ENCODE results near the gene CAMTA1.

CAMTA1 gene

GRCh38 chr1:6985549-6986276 is 200.5 kb downstream of the CAMTA1 start:
- no peak for DNase-seq

- DNase-seq = no peak
Measured at GRCh38 chr1:6986281-6986680, 201.0 kb downstream of the CAMTA1 start.

GRCh38 chr1:6987940-6988339 is 202.7 kb downstream of the CAMTA1 start:
- no peak for DNase-seq

- no peak for DNase-seq
Measured at GRCh38 chr1:6988796-6989195, 203.5 kb downstream of the CAMTA1 start.

- DNase-seq = no peak
Measured at GRCh38 chr1:6989212-6990159, 204.2 kb downstream of the CAMTA1 start.

GRCh38 chr1:6991266-6991665 is 206.0 kb downstream of the CAMTA1 start:
- no peak for DNase-seq

GRCh38 chr1:6995789-6996188 is 210.5 kb downstream of the CAMTA1 start:
- DNase-seq = no peak

- DNase-seq = no peak
Measured at GRCh38 chr1:6996371-6996770, 211.1 kb downstream of the CAMTA1 start.

GRCh38 chr1:6996866-6997265 is 211.6 kb downstream of the CAMTA1 start:
- DNase-seq = no peak

GRCh38 chr1:6998267-6998666 is 213.0 kb downstream of the CAMTA1 start:
- no peak for DNase-seq

GRCh38 chr1:6999826-7000225 is 214.6 kb downstream of the CAMTA1 start:
- no peak for DNase-seq

- DNase-seq = no peak
Measured at GRCh38 chr1:7000720-7001119, 215.5 kb downstream of the CAMTA1 start.

GRCh38 chr1:7002728-7003127 is 217.5 kb downstream of the CAMTA1 start:
- no peak for DNase-seq

- no peak for DNase-seq
Measured at GRCh38 chr1:7003676-7004075, 218.4 kb downstream of the CAMTA1 start.

- no peak for DNase-seq
Measured at GRCh38 chr1:7004181-7004580, 218.9 kb downstream of the CAMTA1 start.

- DNase-seq = no peak
Measured at GRCh38 chr1:7005762-7006161, 220.5 kb downstream of the CAMTA1 start.

- no peak for DNase-seq
Measured at GRCh38 chr1:7006996-7007871, 222.0 kb downstream of the CAMTA1 start.

- no peak for DNase-seq
Measured at GRCh38 chr1:7007902-7008301, 222.6 kb downstream of the CAMTA1 start.

- no peak for DNase-seq
Measured at GRCh38 chr1:7008331-7008730, 223.1 kb downstream of the CAMTA1 start.

- DNase-seq = no peak
Measured at GRCh38 chr1:7008975-7009740, 223.9 kb downstream of the CAMTA1 start.

GRCh38 chr1:7009741-7010525 is 224.7 kb downstream of the CAMTA1 start:
- DNase-seq = no peak
